Thyroid gland (tissue), 4 donors: Measurements from ENCODE around the gene HAPLN1. TPM values are rescaled to one million over a fixed set of nuclear protein-coding genes. Genes with fewer than 3 reads are reported as not detected.
"Not testable (repeated sequence)": the region's sequence is repeated elsewhere in the genome, so short reads cannot be mapped to it uniquely, and the experiment has no call there.

Experiments
- DNase-seq, 2 donors: peaks; one replicate each; pipeline ENCODE4 v3.0.0-alpha.2; 2019
- H3K27ac ChIP-seq, 3 donors: fragments of 200-600 bp; sonication (generic); 1 replicate in 2 of 3; 2 replicates in 1 of 3; pipeline ENCODE4 v1.5.1; 2016 to 2019; ENCODE audit warnings: mild to moderate bottlenecking in 1 of 3, moderate library complexity in 1 of 3
- H3K27me3 ChIP-seq: fragments of 200-600 bp; sonication (generic); one replicate; pipeline ENCODE4 v1.5.1; 2019
- H3K36me3 ChIP-seq, 2 donors: fragments of 200-600 bp; sonication (generic); one replicate each; pipeline ENCODE4 v1.5.1; 2016 to 2019
- H3K4me1 ChIP-seq, 2 donors: fragments of 200-600 bp; sonication (generic); one replicate each; pipeline ENCODE4 v1.5.1; 2017 to 2019
- H3K4me3 ChIP-seq, 3 donors: fragments of 200-600 bp; sonication (generic); replicated peaks in 1 of 3; 1 replicate in 2 of 3; 2 replicates in 1 of 3; pipeline ENCODE4 v1.5.1; 2016; ENCODE audit warnings: mild to moderate bottlenecking in 1 of 3
- H3K9me3 ChIP-seq: fragments of 200-600 bp; sonication (generic); one replicate; pipeline ENCODE4 v1.5.1; 2017
- CTCF ChIP-seq, 6 experiments: fragments of 200-600 bp in 3 of 6; fragments of 450-650 bp in 3 of 6; sonication (generic) in 3 of 6; IDR thresholded peaks; one replicate each; pipeline ENCODE4 v1.5.1; 2016 to 2019; ENCODE audit warnings: antibody characterized with exemption in 6 of 6, mild to moderate bottlenecking in 2 of 6, inconsistent platforms in 1 of 6, moderate library complexity in 1 of 6
- POLR2A ChIP-seq, 2 donors: fragments of 450-650 bp; IDR thresholded peaks; one replicate each; pipeline ENCODE4 v1.6.1; 2017; ENCODE audit warnings: antibody characterized with exemption in 2 of 2, mild to moderate bottlenecking in 2 of 2, moderate library complexity in 1 of 2
- WGBS, 2 donors: methylation state at CpG; one replicate each; pipeline ENCODE4 v1.1.5; 2017; 5-methylcytosine and 5-hydroxymethylcytosine counted together
- intact Hi-C: fragments of 100-400 bp; cut with DNase I; formaldehyde crosslinking; loops from one replicate; pipeline ENCODE4 v1.15.1; 2023
- total RNA-seq, 4 donors: library from RNA; depleted of rRNA; stranded (reverse); fragments of >200 nt; gene quantifications; one replicate each; pipeline ENCODE4 v1.2.3, GENCODE V29; 2016

The HAPLN1 gene
- total RNA-seq, 4 donors from 2014 or later = not detected

GRCh38 chr5:83741571-83741970, 20.9 kb upstream of the HAPLN1 start:
- H3K36me3 ChIP-seq = no peaks in the 10 kb centered on the region
- intact Hi-C loops = no loop called here
- no peak for DNase-seq
- H3K4me3 ChIP-seq = no peak overlapping the region
- WGBS, 2 donors = 91 to 93% methylated on average over 3 of the region's 3 CpGs
- H3K27me3 ChIP-seq = no peaks in the 10 kb centered on the region
- TF ChIP-seq POLR2A (IDR thresholded peaks at IDR 0.05) = no peak
- TF ChIP-seq CTCF (IDR thresholded peaks at IDR 0.05) = no peak
- H3K9me3 ChIP-seq = no peaks in the 10 kb centered on the region
- no peaks in the 10 kb centered on the region for H3K4me1 ChIP-seq
- H3K27ac ChIP-seq = no peak overlapping the region

- no peak for DNase-seq
- intact Hi-C loops = no loop called here
- no peaks in the 10 kb centered on the region for H3K4me1 ChIP-seq
- TF ChIP-seq CTCF (IDR thresholded peaks at IDR 0.05) (no peak), POLR2A (IDR thresholded peaks at IDR 0.05) (no peak)
- H3K27ac ChIP-seq = no peak overlapping the region
- no peak overlapping the region for H3K4me3 ChIP-seq
- WGBS, 2 donors = 83 to 91% methylated on average over 2 of the region's 2 CpGs
- H3K9me3 ChIP-seq = no peaks in the 10 kb centered on the region
- no peaks in the 10 kb centered on the region for H3K27me3 ChIP-seq
- no peaks in the 10 kb centered on the region for H3K36me3 ChIP-seq
Observed at GRCh38 chr5:83740741-83741140, 20.1 kb upstream of the HAPLN1 start.

- H3K4me3 ChIP-seq, H3K4me1 ChIP-seq, H3K27ac ChIP-seq, H3K9me3 ChIP-seq, H3K27me3 ChIP-seq, DNase-seq, H3K36me3 ChIP-seq, intact Hi-C loops: not testable (repeated sequence)
- 94 to 97% methylated on average over 2 of the region's 2 CpGs for WGBS, 2 donors
Observed at GRCh38 chr5:83736169-83736568, 15.5 kb upstream of the HAPLN1 start.

GRCh38 chr5:83735058-83735457, 14.4 kb upstream of the HAPLN1 start:
- H3K4me1 ChIP-seq, H3K9me3 ChIP-seq, H3K4me3 ChIP-seq, H3K27ac ChIP-seq, H3K36me3 ChIP-seq, intact Hi-C loops, DNase-seq, H3K27me3 ChIP-seq: not testable (repeated sequence)

GRCh38 chr5:83731638-83732037, 11.0 kb upstream of the HAPLN1 start:
- intact Hi-C loops = no loop called here
- H3K9me3 ChIP-seq = no peaks in the 10 kb centered on the region
- no peaks in the 10 kb centered on the region for H3K36me3 ChIP-seq
- no peak overlapping the region for H3K27ac ChIP-seq
- H3K4me3 ChIP-seq = no peak overlapping the region
- H3K27me3 ChIP-seq = no peaks in the 10 kb centered on the region
- no peaks in the 10 kb centered on the region for H3K4me1 ChIP-seq
- DNase-seq = no peak
- TF ChIP-seq POLR2A (IDR thresholded peaks at IDR 0.05) = no peak
- 77 to 84% methylated on average over 2 of the region's 2 CpGs for WGBS, 2 donors

GRCh38 chr5:83729362-83729761, 8.7 kb upstream of the HAPLN1 start:
- Histone ChIP-seq H3K36me3 (no peaks in the 10 kb centered on the region), H3K27me3 (no peaks in the 10 kb centered on the region), H3K9me3 (no peaks in the 10 kb centered on the region), H3K4me3 (no peak overlapping the region), H3K27ac (no peak overlapping the region), H3K4me1 (no peaks in the 10 kb centered on the region)
- no peak for DNase-seq
- TF ChIP-seq CTCF (IDR thresholded peaks at IDR 0.05) (no peak), POLR2A (IDR thresholded peaks at IDR 0.05) (no peak)
- intact Hi-C loops = no loop called here

- Histone ChIP-seq H3K4me3 (no peak overlapping the region), H3K36me3 (no peaks in the 10 kb centered on the region), H3K4me1 (peaks cover 0 to 7% of the 10 kb centered on the region in 2 donors), H3K27me3 (no peaks in the 10 kb centered on the region), H3K27ac (no peak overlapping the region), H3K9me3 (no peaks in the 10 kb centered on the region)
- TF ChIP-seq CTCF (IDR thresholded peaks at IDR 0.05) (no peak), POLR2A (IDR thresholded peaks at IDR 0.05) (no peak)
- intact Hi-C loops = no loop called here
- 81 to 82% methylated on average over 2 of the region's 2 CpGs for WGBS, 2 donors
- DNase-seq = no peak
Observed at GRCh38 chr5:83726912-83727311, 6.3 kb upstream of the HAPLN1 start.
